Activated CD8-positive, alpha-beta T cell treated with anti-CD3 and anti-CD28 coated beads for 36 hours (primary cell): ENCODE measurements around the gene MAP7. TPM values are rescaled to one million over a fixed set of nuclear protein-coding genes. Genes with fewer than 3 reads are reported as not detected.
"Not testable (repeated sequence)": the region's sequence is repeated elsewhere in the genome, so short reads cannot be mapped to it uniquely, and the experiment has no call there.

ENCODE experiments used
- ATAC-seq: fragments of 200-7000 bp; cut with Tn5 transposase; one replicate; pipeline ENCODE4 v1.10.0; 2021; ENCODE audit warnings: mild to moderate bottlenecking, moderate library complexity
- CTCF ChIA-PET: fragments of 350-600 bp; sonication (Branson Sonifier 250); formaldehyde crosslinking; loops from one replicate; lab custom pipeline; 2021; ENCODE audit warnings: antibody characterized with exemption; lab: Charles Lee
- POLR2A ChIA-PET: fragments of 350-600 bp; sonication (Branson Sonifier 250); formaldehyde crosslinking; loops from one replicate; lab custom pipeline; 2021; ENCODE audit warnings: antibody characterized with exemption; lab: Charles Lee
- DNase-seq: peaks from one replicate; pipeline ENCODE4 v3.0.0-alpha.2; 2020
- H3K27ac Mint-ChIP-seq: one replicate; pipeline ENCODE4 v1.8.0; 2021; ENCODE audit warnings: mild to moderate bottlenecking, mixed read lengths
- H3K27me3 Mint-ChIP-seq: one replicate; pipeline ENCODE4 v1.8.0; 2021; ENCODE audit warnings: mixed read lengths
- H3K36me3 Mint-ChIP-seq: one replicate; pipeline ENCODE4 v1.8.0; 2021; ENCODE audit warnings: low read depth, mixed read lengths
- H3K4me1 Mint-ChIP-seq: one replicate; pipeline ENCODE4 v1.8.0; 2021; ENCODE audit warnings: low read depth, mixed read lengths
- H3K4me3 Mint-ChIP-seq: one replicate; pipeline ENCODE4 v1.8.0; 2021; ENCODE audit warnings: mild to moderate bottlenecking, moderate library complexity, mixed read lengths
- H3K9me3 Mint-ChIP-seq: one replicate; pipeline ENCODE4 v1.8.0; 2021; ENCODE audit warnings: mixed read lengths
- CTCF ChIP-seq: fragments of 200-600 bp; IDR thresholded peaks from one replicate; pipeline ENCODE4 v1.8.0; 2022; ENCODE audit warnings: antibody characterized with exemption, mild to moderate bottlenecking
- intact Hi-C: fragments of 100-400 bp; cut with micrococcal nuclease; formaldehyde crosslinking; loops from one replicate; pipeline ENCODE4 v1.10.0; 2022
- total RNA-seq, 2 experiments: library from RNA; stranded (reverse); gene quantifications; one replicate each; pipeline ENCODE4 v1.2.3, GENCODE V29; 2021

MAP7 gene
- total RNA-seq, 2 experiments from 2014 or later: 0.47 to 0.67 TPM

- ATAC-seq: no peak
- H3K27ac Mint-ChIP-seq: no peak overlapping the region
- ChIA-PET POLR2A (no interaction called here), CTCF (no interaction called here)
- no peaks in the 10 kb centered on the region for H3K9me3 Mint-ChIP-seq
- no peaks in the 10 kb centered on the region for H3K27me3 Mint-ChIP-seq
- no peaks in the 10 kb centered on the region for H3K4me1 Mint-ChIP-seq
- intact Hi-C loops: no loop called here
- H3K4me3 Mint-ChIP-seq: no peak overlapping the region
- TF ChIP-seq CTCF: no peak
- no peak for DNase-seq
- H3K36me3 Mint-ChIP-seq: no peaks in the 10 kb centered on the region
These were observed 49.1 kb downstream of the MAP7 start for GRCh38 chr6:136501096-136501495.

GRCh38 chr6:136500414-136500813 is 49.8 kb downstream of the MAP7 start:
- ATAC-seq (no peak), DNase-seq (no peak)
- no peak for TF ChIP-seq CTCF
- intact Hi-C loops: no loop called here
- H3K27ac Mint-ChIP-seq: no peak overlapping the region
- H3K36me3 Mint-ChIP-seq: no peaks in the 10 kb centered on the region
- no peaks in the 10 kb centered on the region for H3K27me3 Mint-ChIP-seq
- no peak overlapping the region for H3K4me3 Mint-ChIP-seq
- no peaks in the 10 kb centered on the region for H3K9me3 Mint-ChIP-seq
- ChIA-PET CTCF (no interaction called here), POLR2A (no interaction called here)
- H3K4me1 Mint-ChIP-seq: no peaks in the 10 kb centered on the region

- H3K36me3 Mint-ChIP-seq: no peaks in the 10 kb centered on the region
- ChIA-PET POLR2A (no interaction called here), CTCF (no interaction called here)
- no peak for TF ChIP-seq CTCF
- H3K27ac Mint-ChIP-seq: no peak overlapping the region
- H3K27me3 Mint-ChIP-seq: no peaks in the 10 kb centered on the region
- H3K4me1 Mint-ChIP-seq: no peaks in the 10 kb centered on the region
- H3K9me3 Mint-ChIP-seq: no peaks in the 10 kb centered on the region
- no peak for ATAC-seq
- DNase-seq: no peak
- intact Hi-C loops: no loop called here
- no peak overlapping the region for H3K4me3 Mint-ChIP-seq
These were observed 50.9 kb downstream of the MAP7 start for GRCh38 chr6:136499370-136499769.

GRCh38 chr6:136496449-136496848 is 53.8 kb downstream of the MAP7 start:
- H3K9me3 Mint-ChIP-seq, DNase-seq, H3K27me3 Mint-ChIP-seq, H3K36me3 Mint-ChIP-seq, POLR2A ChIA-PET, H3K27ac Mint-ChIP-seq, intact Hi-C loops, H3K4me1 Mint-ChIP-seq, ATAC-seq, H3K4me3 Mint-ChIP-seq: not testable (repeated sequence)
- CTCF ChIA-PET: interaction anchor here (1.3 kb wide), 1 partner anchor 29 kb away, joined by 3 read pairs; no protein-coding TSS in a partner anchor

GRCh38 chr6:136494710-136495109 is 55.5 kb downstream of the MAP7 start:
- ChIA-PET POLR2A (interaction anchor here (0.6 to 1.2 kb wide), 2 partner anchors 32 to 72 kb away, joined by 3 read pairs; no protein-coding TSS in a partner anchor), CTCF (no interaction called here)
- Mint-ChIP-seq H3K27me3 (no peaks in the 10 kb centered on the region), H3K4me3 (no peak overlapping the region), H3K9me3 (no peaks in the 10 kb centered on the region), H3K4me1 (no peaks in the 10 kb centered on the region), H3K27ac (no peak overlapping the region), H3K36me3 (no peaks in the 10 kb centered on the region)
- no peak for ATAC-seq
- no peak for TF ChIP-seq CTCF
- intact Hi-C loops: no loop called here
- DNase-seq: no peak

- no peak for ATAC-seq
- ChIA-PET CTCF (no interaction called here), POLR2A (no interaction called here)
- no peak overlapping the region for H3K27ac Mint-ChIP-seq
- H3K4me3 Mint-ChIP-seq: no peak overlapping the region
- intact Hi-C loops: no loop called here
- DNase-seq: no peak
- TF ChIP-seq CTCF: no peak
- H3K36me3 Mint-ChIP-seq: no peaks in the 10 kb centered on the region
- no peaks in the 10 kb centered on the region for H3K27me3 Mint-ChIP-seq
- H3K9me3 Mint-ChIP-seq: no peaks in the 10 kb centered on the region
- H3K4me1 Mint-ChIP-seq: no peaks in the 10 kb centered on the region
These were observed 56.2 kb downstream of the MAP7 start for GRCh38 chr6:136494059-136494458.
